ENCODE results near the gene ANKRD33.
"Not testable (repeated sequence)": the region's sequence is repeated elsewhere in the genome, so short reads cannot be mapped to it uniquely, and the experiment has no call there.

ANKRD33 gene

DNA sequence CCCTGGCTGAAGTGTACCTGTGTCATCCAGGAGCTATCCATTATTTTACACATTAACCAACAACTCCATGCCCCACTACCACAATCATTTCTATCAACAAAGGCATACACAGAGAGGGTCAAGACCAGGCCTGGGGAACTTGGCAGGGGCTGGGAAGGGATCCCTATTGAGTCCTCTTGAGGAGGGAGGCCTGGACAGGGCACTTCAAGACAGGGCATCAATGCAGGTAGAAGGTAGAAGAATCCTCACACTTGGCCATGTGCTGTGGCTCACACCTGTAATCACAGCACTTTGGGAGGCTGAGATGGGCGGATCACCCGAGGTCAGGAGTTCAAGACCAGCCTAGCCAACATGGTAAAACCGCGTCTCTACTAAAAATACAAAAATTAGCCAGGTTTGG is 13.4 kb upstream of the ANKRD33 start:
- peaks cover 0 to 8% of the 10 kb centered on the region in 2 donors for H3K4me1 Mint-ChIP-seq (ENCODE audit: low read depth in 2 of 2)
- DNase-seq (no peak), ATAC-seq (replicated peaks) (no peak)
- no peaks in the 10 kb centered on the region for H3K36me3 Mint-ChIP-seq (ENCODE audit: insufficient read depth)
- peaks cover 36 to 43% of the 10 kb centered on the region in 2 donors for H3K27me3 Mint-ChIP-seq
- no peaks in the 10 kb centered on the region for H3K9me3 Mint-ChIP-seq
- no peak overlapping the region for H3K27ac Mint-ChIP-seq
- no peak overlapping the region for H3K4me3 Mint-ChIP-seq

GRCh38 chr12:51879102-51879501 is 8.8 kb upstream of the ANKRD33 start:
- H3K36me3 Mint-ChIP-seq (ENCODE audit: insufficient read depth), result no peaks in the 10 kb centered on the region
- ATAC-seq (replicated peaks) (no peak), DNase-seq (no peak)
- no peaks in the 10 kb centered on the region for H3K4me1 Mint-ChIP-seq (ENCODE audit: low read depth in 2 of 2)
- no peak overlapping the region for H3K4me3 Mint-ChIP-seq
- no peak overlapping the region for H3K27ac Mint-ChIP-seq
- H3K9me3 Mint-ChIP-seq, result no peaks in the 10 kb centered on the region
- peaks cover 7 to 9% of the 10 kb centered on the region in 2 donors for H3K27me3 Mint-ChIP-seq

GRCh38 chr12:51883295-51883694 is 4.6 kb upstream of the ANKRD33 start:
- H3K9me3 Mint-ChIP-seq, result no peaks in the 10 kb centered on the region
- H3K36me3 Mint-ChIP-seq (ENCODE audit: insufficient read depth), result no peaks in the 10 kb centered on the region
- no peak for ATAC-seq (replicated peaks)
- DNase-seq, result no peak
- no peak overlapping the region for H3K27ac Mint-ChIP-seq
- H3K4me1 Mint-ChIP-seq (ENCODE audit: low read depth in 2 of 2), result peaks cover 7 to 8% of the 10 kb centered on the region in 2 donors
- peaks cover 7 to 13% of the 10 kb centered on the region in 2 donors for H3K27me3 Mint-ChIP-seq
- no peak overlapping the region for H3K4me3 Mint-ChIP-seq

GRCh38 chr12:51883998-51884675 is 3.8 kb upstream of the ANKRD33 start:
- Mint-ChIP-seq H3K9me3 (no peaks in the 10 kb centered on the region), H3K36me3 (ENCODE audit: insufficient read depth) (no peaks in the 10 kb centered on the region), H3K27me3 (peaks cover 2 to 18% of the 10 kb centered on the region in 2 donors), H3K4me3 (no peak overlapping the region), H3K27ac (peak overlapping the region in 1 of 2 donors; percentile 3), H3K4me1 (ENCODE audit: low read depth in 2 of 2) (peaks cover 7 to 8% of the 10 kb centered on the region in 2 donors)
- ATAC-seq (replicated peaks) (no peak), DNase-seq (no peak)

GRCh38 chr12:51884676-51885229 is 3.1 kb upstream of the ANKRD33 start:
- ATAC-seq (replicated peaks) (no peak), DNase-seq (no peak)
- Mint-ChIP-seq H3K36me3 (ENCODE audit: insufficient read depth) (no peaks in the 10 kb centered on the region), H3K27ac (no peak overlapping the region), H3K4me3 (no peak overlapping the region), H3K9me3 (no peaks in the 10 kb centered on the region), H3K4me1 (ENCODE audit: low read depth in 2 of 2) (peaks cover 7 to 8% of the 10 kb centered on the region in 2 donors), H3K27me3 (peaks cover 0 to 18% of the 10 kb centered on the region in 2 donors)

DNA sequence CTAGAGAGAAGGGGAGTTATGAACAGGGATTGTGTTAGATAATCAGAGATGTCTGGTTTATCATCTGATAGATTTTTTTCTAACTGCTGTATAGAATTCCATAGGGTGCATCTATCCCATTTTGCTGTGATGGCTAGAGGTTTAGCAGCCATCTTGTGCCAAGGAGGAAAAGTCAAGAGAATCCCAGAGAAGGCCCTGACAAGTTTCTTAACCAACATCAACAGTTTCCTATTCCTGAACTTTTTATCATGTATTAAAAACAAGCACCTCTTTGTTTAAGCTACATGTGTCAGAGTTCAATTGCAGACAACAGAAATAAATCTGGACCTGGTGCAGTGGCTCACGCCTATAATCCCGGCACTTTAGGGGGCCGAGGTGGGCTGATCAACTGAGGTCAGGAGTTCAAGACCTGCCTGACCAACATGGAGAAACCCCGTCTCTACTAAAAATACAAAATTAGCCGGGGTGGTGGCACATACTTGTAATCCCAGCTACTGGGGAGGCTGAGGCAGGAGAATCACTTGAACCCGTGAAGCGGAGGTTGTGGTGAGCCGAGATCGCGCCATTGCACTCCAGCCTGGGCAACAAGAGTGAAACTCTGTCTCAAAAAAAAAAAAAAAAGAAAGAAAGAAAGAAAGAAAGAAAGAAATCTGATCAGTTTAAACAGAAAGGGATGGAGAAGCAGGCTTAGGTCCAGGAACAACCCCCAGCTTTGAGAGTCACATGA is 2.4 kb upstream of the ANKRD33 start:
- Mint-ChIP-seq H3K4me3 (peak overlapping the region in 1 of 2 donors; percentile 53), H3K27me3 (peaks cover 0 to 24% of the 10 kb centered on the region in 2 donors), H3K27ac (peak overlapping the region; percentile 36 to 77)
- not testable (repeated sequence) for H3K9me3 Mint-ChIP-seq; H3K4me1 Mint-ChIP-seq (ENCODE audit: low read depth in 2 of 2); H3K36me3 Mint-ChIP-seq (ENCODE audit: insufficient read depth); DNase-seq; ATAC-seq (replicated peaks)

DNA sequence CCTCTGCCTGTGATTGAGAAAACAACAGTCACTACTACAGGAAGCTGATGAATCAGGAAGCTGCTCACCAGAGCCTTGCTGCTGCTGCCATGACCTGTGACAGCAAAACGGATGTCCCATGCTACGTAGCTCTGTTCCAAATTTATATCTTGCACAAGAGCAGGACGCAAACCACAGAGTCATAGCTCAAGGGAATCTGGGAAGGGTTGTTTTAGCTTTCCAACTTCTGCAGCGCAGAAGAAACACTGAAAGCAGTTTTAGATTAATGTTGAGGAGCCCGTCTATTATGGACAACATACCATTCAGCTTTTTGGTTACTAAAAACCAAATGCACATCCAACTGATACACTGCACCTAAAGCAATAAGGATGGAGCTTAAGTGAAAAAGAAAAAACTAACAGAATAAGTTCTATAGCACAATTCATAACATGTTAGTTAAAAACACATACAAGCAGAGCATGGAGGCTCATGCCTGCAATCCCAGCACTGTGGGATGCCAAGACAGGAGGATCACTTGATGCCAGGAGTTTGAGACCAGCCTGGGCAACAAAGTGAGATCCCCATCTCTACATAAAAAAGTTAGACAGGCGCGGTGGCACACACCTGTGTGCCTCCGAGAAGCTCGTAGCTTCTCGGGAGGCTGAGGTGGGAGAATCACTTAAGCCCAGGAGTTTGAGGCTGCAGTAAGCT is 1.7 kb upstream of the ANKRD33 start:
- no peaks in the 10 kb centered on the region for H3K9me3 Mint-ChIP-seq
- H3K4me3 Mint-ChIP-seq, result peak overlapping the region in 1 of 2 donors; percentile 53
- peaks cover 0 to 32% of the 10 kb centered on the region in 2 donors for H3K27me3 Mint-ChIP-seq
- H3K4me1 Mint-ChIP-seq (ENCODE audit: low read depth in 2 of 2), result peaks cover 7 to 8% of the 10 kb centered on the region in 2 donors
- ATAC-seq (replicated peaks) (peak; percentile 92), DNase-seq (peak in 1 of 3 experiments; percentile 19)
- no peaks in the 10 kb centered on the region for H3K36me3 Mint-ChIP-seq (ENCODE audit: insufficient read depth)
- peak overlapping the region; percentile 36 to 77 for H3K27ac Mint-ChIP-seq

DNA sequence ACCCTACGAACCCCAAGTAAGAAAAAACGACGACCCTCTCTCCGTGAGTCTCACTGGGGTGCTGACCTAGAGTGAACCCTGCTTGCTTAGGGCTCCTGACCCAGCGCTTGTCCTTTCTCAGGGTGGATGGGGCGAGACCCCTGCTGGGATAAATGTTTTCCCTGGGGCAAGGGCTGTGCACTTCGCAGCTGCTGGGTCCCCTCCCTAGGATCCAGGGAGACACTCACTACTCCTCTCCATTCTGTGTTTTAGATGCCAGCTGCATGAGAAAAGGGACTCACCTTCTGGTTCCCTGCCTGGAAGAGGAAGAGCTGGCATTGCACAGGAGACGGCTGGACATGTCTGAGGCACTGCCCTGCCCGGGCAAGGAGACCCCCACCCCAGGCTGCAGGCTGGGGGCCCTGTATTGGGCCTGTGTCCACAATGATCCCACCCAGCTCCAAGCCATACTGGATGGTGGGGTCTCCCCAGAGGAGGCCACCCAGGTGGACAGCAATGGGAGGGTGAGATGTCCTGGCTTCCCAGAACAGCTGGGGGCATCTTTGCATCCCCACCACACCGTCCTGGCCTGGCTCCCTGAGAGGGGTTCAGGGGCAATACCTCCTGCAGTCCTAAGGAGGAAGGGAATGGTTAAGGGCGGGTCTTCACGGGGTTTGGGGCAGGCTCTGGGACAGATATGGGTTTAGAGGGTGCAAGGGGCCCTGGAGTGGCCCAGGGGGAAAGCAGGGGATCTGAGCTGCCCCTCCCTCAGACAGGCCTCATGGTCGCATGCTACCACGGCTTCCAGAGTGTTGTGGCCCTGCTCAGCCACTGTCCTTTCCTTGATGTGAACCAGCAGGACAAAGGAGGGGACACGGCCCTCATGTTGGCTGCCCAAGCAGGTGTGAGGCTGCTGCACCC is 663 bp downstream of the ANKRD33 start:
- Mint-ChIP-seq H3K27ac (no peak overlapping the region), H3K4me1 (ENCODE audit: low read depth in 2 of 2) (peaks cover 7 to 8% of the 10 kb centered on the region in 2 donors)

GRCh38 chr12:51889216-51890132 is 1.6 kb downstream of the ANKRD33 start:
- DNase-seq (no peak), ATAC-seq (replicated peaks) (no peak)
- Mint-ChIP-seq H3K27ac (no peak overlapping the region), H3K36me3 (ENCODE audit: insufficient read depth) (no peaks in the 10 kb centered on the region), H3K9me3 (no peaks in the 10 kb centered on the region), H3K4me1 (ENCODE audit: low read depth in 2 of 2) (peaks cover 7 to 8% of the 10 kb centered on the region in 2 donors), H3K27me3 (peaks cover 6 to 57% of the 10 kb centered on the region in 2 donors), H3K4me3 (no peak overlapping the region)

More for the DNA sequence above, 663 bp downstream of the ANKRD33 start:
- DNase-seq (no peak), ATAC-seq (replicated peaks) (no peak)
- Mint-ChIP-seq H3K36me3 (ENCODE audit: insufficient read depth) (no peaks in the 10 kb centered on the region), H3K4me3 (no peak overlapping the region), H3K9me3 (no peaks in the 10 kb centered on the region), H3K27me3 (peaks cover 6 to 48% of the 10 kb centered on the region in 2 donors)

DNA sequence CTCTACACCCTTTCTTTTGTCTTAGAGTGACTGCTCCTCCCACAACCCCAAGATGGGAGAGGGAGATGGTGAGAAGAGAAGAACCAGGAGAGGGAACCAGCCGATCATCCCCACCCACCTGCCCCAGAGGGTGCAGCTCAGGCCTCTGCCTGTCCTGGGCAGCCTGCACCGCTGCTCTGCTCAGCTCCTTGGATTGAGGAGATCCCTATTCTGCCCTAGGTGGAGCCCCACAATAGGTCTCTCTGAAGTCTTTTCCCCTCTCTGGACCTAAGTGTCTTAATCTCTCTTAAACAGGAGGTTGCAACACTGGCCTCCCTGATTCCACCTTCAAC is 2.2 kb downstream of the ANKRD33 start:
- DNase-seq (no peak), ATAC-seq (replicated peaks) (no peak)
- Mint-ChIP-seq H3K9me3 (no peaks in the 10 kb centered on the region), H3K27me3 (peaks cover 7 to 63% of the 10 kb centered on the region in 2 donors), H3K4me3 (no peak overlapping the region), H3K36me3 (ENCODE audit: insufficient read depth) (no peaks in the 10 kb centered on the region), H3K27ac (no peak overlapping the region), H3K4me1 (ENCODE audit: low read depth in 2 of 2) (peaks cover 7 to 8% of the 10 kb centered on the region in 2 donors)

GRCh38 chr12:51890511-51891171 is 2.7 kb downstream of the ANKRD33 start:
- H3K4me1 Mint-ChIP-seq (ENCODE audit: low read depth in 2 of 2), result peaks cover 7 to 8% of the 10 kb centered on the region in 2 donors
- no peak overlapping the region for H3K27ac Mint-ChIP-seq
- no peaks in the 10 kb centered on the region for H3K9me3 Mint-ChIP-seq
- no peaks in the 10 kb centered on the region for H3K36me3 Mint-ChIP-seq (ENCODE audit: insufficient read depth)
- peaks cover 12 to 69% of the 10 kb centered on the region in 2 donors for H3K27me3 Mint-ChIP-seq
- DNase-seq (no peak), ATAC-seq (replicated peaks) (no peak)
- H3K4me3 Mint-ChIP-seq, result no peak overlapping the region

All from effector memory CD8-positive, alpha-beta T cell (primary cell).